HG03442 (cell line): ENCODE measurements around the gene MBD3L2.
"Not testable (repeated sequence)": the region's sequence is repeated elsewhere in the genome, so short reads cannot be mapped to it uniquely, and the experiment has no call there.

Source experiments
- ATAC-seq: cut with Tn5 transposase; IDR thresholded peaks from one replicate; pipeline ENCODE4 v1.9.1; 2021; ENCODE audit warnings: mild to moderate bottlenecking, moderate library complexity; ENCODE audit not compliant: unreplicated experiment

Gene MBD3L2

DNA sequence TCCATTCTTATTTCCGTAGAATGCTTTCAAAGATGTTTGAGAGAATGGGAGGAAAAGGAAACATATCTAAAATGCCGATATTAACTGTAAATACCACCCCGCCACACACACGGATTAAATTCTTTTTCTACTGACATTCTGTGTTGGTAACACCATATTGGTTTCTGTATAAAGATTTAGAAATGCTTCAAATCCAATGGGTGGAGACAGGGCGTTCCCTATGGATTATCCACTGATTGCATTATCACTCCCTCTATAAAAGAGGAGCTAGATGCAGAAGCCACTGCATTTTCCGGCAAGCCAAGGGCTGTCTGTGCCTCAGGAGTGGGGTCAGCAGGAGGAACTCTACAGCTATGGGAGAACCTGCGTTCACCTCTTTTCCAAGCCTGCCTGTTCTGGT is at the start of gene MBD3L2:
MBD3L2 (plus strand) TSS at position 301 of the 400 bp plus-strand sequence; CDS start at position 354, 53 bp downstream.
- not testable (repeated sequence) for ATAC-seq

DNA sequence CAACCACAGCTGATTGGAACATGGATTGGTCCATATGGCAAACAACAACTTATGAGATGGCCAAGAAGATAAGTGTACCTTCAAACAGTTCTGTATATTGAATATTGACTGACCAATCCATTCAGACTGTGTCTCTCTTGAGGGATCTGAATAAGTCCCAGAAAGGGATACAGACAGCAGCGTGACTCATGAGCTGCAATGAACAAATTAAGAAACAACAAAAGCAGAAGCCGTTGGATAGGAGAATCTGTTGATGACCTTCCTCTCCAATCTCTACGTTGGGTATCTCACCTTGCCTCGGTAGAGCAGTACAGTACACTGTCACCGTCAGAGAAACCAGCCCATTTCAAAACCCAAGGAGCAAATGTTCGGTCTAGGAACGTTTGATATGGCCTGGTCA is 49.2 kb upstream of the MBD3L2 start:
- no peak for ATAC-seq

DNA sequence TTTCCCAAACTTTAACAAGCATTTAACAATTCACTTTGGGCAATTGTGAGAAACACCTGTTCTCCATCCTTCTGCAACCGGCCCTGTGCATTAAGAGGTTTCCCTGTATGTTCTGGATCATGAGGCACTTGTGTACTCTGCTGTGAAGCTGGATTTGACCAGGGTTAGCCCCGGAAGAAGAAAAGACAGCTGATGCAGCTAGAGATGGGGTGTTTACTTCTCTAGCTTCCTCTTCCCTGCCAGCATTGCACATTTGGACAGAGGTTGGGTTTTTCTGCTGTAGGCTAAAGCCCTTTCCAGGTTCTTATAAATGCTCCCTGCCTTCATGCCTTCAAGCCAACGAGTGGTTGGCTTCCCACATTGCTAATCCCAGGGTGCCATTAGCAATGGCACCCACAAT is 48.8 kb upstream of the MBD3L2 start:
- ATAC-seq: no peak

DNA sequence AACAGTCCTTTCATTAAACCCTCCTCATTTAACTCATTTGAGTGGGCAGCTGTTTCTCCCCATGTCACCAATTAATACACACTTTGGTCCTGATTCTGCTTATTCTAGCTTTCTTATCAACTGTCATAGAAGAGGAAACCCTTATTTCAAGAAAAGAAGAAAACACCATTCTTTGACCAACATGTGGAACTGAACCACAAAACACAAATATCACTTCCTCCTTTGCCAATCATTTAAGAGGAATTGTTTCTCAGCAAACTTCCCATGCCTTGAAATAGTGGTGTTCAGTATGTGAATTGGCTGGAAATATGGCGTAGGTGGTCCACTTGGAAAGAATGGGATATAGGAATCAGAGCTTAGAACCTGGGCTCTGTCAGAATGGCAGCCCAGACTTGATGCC is 48.3 kb upstream of the MBD3L2 start:
- ATAC-seq: no peak

DNA sequence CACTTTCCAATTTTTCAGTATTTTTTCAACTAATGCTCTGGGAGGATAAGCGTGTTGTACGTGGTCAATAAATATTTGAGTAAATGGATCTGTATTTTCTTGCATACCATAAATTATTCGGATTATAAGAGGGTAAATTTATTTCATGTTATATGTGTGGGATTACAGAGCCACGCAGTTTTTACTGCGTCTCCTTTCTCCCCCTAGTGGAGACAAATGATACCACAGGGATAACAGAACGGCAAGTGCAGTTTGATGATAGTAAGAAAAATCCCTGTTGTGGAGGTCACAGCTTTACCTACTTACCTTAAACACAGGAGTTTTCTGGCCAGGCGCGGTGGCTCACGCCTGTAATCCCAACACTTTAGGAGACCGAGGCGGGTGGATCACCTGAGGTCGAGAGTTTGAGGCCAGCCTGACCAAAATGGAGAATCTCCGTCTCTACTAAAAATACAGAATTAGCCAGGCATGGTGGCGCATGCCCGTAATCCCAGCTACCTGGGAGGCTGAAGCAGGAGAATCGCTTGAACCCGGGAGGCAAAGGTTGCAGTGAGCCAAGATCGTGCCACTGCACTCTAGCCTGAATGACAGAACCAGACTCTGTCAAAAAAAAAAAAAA is 44.7 kb upstream of the MBD3L2 start:
- no peak for ATAC-seq

DNA sequence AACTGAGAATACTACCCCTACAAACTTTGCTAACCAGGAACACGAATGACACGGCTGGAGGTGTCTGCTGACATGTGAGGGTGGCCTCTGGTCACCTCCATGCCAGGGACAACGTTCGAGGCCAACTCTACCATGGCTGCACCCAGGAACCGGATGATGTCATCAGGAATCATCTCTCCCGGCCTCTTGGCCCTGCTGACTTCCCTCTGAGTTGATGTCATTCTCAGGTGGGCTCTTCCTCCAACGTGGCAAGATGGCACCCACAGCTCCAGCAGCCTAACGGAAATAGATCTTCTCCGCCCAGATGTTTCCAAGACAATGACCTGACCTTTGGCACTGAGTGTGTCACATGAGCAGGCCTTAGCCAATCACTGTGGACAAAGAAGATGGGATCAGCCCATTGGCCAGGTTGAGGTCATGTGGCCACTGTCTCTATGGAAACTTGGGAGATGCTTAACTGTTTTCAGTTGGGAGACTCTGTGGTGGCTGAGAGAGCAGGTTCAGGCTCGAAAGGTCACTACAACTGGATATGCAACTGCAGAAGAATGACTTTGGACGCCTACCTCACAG is 42.9 kb upstream of the MBD3L2 start:
- no peak for ATAC-seq

DNA sequence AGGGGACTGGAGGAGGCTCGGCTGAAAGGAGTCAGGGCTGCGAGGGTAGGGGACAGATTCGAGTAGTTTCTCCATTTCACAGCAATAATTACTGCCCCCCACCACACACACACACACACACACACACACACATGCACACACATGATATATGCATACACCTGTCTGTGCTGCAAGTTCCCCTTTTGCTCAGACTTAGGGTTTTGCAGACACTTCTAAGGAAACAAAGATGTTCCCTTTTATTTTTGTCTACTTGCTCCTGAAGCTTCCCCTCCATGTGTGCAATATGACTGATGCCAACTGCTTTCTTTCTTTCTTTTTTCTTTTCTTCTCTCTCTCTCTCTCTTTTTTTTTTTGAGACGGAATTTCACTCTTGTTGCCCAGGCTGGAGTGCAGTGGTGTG is 41.3 kb upstream of the MBD3L2 start:
- no peak for ATAC-seq

DNA sequence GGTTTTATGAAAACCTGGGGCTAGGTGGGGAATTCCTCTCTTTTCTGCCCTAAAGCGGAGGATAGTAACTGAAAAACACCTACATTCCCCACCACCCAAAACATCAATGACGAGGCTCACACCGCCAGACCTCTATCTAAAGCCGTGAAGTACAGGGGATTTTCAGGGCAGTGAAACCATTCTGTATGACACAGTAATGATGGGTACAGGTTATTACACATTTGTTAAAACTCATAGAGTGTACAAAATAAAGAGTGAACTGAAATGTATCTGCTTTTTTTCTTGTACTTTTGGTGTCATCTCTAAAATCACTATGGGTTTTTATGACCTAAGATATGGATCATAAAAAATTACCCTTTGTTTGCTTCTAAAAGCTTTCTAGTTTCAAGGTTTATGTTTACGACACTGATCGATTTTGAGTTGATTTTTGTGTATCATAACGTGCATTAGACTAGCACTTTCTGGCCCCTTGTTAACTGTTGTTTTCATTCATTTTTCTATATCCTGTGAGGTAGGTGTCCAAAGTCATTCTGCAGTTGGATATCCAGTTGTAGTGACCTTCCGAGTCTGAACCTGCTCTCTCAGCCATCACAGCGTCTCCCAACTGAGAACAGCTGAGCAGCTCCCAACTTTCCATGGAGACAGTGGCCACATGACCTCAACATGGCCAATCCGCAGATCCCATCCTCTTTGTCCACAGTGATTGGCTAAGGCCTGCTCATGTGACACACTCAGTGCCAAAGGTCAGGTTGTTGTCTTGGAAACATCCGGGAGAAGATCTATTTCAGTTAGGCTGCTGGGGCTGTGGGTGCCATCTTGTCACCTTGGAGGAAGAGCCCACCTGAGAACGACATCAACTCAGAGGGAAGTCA is 38.2 kb upstream of the MBD3L2 start:
- no peak for ATAC-seq

DNA sequence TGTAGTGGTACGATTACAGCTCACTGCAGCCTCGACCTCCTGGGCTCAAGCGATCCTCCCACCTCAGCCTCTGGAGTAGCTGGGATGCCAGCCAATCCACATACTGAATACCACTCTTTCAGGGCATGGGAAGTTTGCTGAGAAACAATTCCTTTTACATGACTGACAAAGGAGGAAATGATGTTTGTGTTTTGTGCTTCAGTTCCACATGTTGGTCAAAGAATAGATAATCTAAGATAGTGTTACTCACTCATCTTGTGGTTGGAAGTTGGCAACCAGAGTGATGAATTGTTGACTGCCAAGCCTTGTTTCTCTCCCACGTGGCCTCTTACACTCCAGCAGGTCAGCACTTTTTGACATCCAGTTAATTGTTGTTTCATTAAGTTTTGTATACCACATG is 35.4 kb upstream of the MBD3L2 start:
- no peak for ATAC-seq

DNA sequence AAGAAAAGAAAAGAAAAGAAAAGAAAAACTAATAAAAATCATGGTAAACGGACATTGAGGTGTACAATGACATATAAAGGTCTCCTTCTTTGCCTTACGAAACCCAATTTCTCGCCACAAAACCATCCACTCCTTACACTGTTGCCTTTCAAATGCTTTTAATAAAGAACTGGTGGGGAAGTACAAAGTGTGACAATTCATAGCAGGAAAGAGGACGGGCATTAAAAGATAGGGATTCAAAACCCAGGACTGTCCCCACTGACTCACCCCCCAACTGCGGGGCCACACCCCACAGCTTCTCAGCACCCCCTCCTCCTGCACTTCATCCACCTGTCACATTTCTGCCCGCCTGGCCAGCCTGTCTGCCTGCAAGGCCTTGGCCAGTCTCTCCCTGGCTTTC is 30.3 kb upstream of the MBD3L2 start:
- ATAC-seq: no peak

DNA sequence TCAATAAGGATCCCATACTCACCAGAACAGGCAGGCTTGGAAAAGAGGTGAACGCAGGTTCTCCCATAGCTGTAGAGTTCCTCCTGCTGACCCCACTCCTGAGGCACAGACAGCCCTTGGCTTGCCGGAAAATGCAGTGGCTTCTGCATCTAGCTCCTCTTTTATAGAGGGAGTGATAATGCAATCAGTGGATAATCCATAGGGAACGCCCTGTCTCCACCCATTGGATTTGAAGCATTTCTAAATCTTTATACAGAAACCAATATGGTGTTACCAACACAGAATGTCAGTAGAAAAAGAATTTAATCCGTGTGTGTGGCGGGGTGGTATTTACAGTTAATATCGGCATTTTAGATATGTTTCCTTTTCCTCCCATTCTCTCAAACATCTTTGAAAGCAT is 27.8 kb upstream of the MBD3L2 start, which contains the start of gene MBD3L2B:
MBD3L2B (minus strand) TSS at position 101 of the 400 bp plus-strand sequence; CDS start at position 67, 34 bp downstream.
- ATAC-seq: not testable (repeated sequence)

DNA sequence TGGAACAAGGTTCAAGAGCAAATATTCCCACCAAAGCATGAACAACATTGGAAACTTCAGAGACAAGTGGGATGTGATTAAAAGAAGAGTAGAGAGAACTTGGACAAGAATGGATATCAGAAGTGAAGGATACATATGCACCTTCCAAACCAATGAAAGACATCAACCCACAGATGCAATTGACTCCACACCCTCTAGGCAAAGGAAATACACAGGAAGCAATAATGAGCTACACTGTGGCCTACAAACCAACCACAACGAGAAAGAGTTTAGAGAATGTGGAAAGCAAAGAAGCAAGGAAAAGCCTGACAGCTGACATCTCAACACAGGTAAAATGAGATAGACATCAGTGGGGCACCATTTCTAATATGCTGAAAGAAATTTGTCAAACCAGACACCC is 20.3 kb upstream of the MBD3L2 start:
- not testable (repeated sequence) for ATAC-seq

DNA sequence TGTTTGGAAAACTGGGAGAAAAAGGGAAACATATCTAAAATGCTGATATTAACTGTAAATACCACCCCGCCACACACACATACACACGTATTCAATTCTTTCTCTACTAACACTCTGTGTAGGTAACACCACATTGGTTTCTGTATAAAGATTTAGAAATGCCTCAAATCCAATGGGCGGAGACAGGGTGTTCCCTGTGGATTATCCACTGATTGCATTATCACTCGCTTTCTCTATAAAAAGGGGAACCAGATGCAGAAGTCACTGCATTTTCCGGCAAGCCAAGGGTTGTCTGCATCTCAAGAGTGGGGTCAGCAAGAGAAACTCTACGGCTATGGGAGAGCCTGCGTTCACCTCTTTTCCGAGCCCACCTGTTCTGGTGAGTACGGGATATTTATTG is 18.8 kb upstream of the MBD3L2 start, which contains the start of gene MBD3L5:
MBD3L5 (plus strand) TSS at position 301 of the 400 bp plus-strand sequence; CDS start at position 335, 34 bp downstream.
- ATAC-seq: not testable (repeated sequence)

DNA sequence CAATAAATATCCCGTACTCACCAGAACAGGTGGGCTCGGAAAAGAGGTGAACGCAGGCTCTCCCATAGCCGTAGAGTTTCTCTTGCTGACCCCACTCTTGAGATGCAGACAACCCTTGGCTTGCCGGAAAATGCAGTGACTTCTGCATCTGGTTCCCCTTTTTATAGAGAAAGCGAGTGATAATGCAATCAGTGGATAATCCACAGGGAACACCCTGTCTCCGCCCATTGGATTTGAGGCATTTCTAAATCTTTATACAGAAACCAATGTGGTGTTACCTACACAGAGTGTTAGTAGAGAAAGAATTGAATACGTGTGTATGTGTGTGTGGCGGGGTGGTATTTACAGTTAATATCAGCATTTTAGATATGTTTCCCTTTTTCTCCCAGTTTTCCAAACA is 9.0 kb upstream of the MBD3L2 start, which contains the start of gene MBD3L4:
MBD3L4 (minus strand) TSS at position 101 of the 400 bp plus-strand sequence; CDS start at position 66, 35 bp downstream.
- not testable (repeated sequence) for ATAC-seq

DNA sequence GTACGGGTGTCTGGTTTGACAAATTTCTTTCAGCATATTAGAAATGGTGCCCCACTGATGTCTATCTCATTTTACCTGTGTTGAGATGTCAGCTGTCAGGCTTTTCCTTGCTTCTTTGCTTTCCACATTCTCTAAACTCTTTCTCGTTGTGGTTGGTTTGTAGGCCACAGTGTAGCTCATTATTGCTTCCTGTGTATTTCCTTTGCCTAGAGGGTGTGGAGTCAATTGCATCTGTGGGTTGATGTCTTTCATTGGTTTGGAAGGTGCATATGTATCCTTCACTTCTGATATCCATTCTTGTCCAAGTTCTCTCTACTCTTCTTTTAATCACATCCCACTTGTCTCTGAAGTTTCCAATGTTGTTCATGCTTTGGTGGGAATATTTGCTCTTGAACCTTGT is 7.6 kb upstream of the MBD3L2 start:
- not testable (repeated sequence) for ATAC-seq

DNA sequence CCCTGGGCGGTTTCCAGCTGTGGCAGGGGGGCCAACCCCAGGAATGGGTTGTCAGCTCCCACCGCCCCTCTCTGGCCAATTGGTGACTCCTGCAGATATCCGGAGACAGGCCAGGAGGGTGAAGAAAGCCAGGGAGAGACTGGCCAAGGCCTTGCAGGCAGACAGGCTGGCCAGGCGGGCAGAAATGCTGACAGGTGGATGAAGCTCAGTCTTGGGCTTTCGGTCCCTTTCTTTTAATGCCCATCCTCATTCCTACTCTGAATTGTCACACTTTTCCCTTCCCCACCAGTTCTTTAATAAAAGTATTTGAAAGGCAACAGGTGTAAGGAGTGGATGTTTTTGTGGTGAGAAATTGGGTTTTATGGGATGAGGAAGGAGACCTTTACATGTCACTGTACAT is 2.3 kb downstream of the MBD3L2 start:
- ATAC-seq: not testable (repeated sequence)

DNA sequence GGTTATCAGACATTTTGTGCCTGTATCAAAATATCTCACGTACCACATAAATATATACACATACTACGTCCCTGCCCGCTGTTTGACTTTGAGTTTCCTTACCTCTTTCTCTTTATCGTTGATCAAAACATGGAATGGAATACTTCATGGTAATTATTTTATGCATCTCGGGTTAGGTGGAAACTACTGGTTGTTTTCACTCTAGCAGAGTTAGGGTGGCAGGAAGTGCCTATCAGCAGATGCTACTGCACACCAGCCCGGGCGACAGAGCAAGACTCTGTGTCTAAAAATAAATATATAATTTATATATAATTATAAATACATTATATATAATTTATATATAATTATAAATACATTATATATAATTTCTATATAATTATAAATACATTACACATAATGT is 3.8 kb downstream of the MBD3L2 start:
- not testable (repeated sequence) for ATAC-seq

DNA sequence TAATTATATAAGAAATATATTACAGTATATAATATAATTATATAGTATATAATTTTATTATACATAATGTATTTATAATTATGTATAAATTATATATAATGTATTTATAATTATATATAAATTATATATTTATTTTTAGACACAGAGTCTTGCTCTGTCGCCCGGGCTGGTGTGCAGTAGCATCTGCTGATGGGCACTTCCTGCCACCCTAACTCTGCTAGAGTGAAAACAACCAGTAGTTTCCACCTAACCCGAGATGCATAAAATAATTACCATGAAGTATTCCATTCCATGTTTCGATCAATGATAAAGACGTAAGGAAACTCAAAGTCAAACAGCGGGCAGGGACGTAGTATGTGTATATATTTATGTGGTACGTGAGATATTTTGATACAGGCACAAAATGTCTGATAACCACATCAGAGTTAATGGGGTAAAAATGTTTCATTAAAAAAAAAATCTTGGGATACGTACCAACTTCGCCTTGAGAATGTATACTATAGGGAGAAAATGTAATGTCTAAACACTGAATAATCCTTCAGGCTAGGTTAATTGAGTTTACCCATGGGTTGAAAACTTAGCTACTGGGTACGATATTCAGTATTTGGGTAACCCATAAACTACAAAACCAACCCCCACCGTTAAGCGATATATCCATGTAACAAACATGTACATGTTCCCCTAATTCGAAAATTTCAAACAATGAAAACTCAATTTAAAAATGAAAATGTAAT is 5.7 kb downstream of the MBD3L2 start:
- ATAC-seq: not testable (repeated sequence)

DNA sequence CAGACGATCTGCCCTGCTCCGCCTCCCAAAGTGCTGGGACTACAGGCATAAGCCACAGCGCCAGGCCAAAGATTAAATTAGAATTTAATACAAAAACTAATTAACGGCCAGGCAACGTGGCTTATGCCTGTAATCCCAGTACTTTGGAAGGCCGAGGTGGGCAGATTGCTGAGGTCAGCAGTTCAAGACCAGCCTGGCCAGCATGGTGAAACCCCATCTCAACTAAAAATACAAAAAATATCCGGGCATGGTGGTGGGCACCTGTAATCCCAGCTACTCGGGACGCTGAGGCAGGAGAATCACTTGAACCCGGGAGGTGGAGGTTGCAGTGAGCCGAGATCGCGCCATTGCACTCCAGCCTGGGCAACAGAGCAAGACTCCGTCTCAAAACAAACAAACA is 6.6 kb downstream of the MBD3L2 start:
- ATAC-seq: not testable (repeated sequence)

DNA sequence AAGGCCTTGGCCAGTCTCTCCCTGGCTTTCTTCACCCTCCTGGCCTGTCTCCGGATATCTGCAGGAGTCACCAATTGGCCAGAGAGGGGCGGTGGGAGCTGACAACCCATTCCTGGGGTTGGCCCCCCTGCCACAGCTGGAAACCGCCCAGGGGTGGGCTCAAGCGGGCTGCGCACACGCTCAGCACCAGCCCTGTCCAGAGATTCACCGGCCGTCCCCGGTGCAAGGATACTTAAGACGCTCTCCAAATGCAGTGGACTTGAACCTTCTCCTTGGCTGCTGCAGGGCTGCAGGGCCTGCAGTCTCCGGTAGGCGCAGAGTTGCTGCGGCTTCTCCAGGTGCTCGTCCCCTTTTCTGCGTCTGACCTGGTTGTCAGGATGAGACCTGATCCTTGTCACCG is 7.2 kb downstream of the MBD3L2 start:
- not testable (repeated sequence) for ATAC-seq

DNA sequence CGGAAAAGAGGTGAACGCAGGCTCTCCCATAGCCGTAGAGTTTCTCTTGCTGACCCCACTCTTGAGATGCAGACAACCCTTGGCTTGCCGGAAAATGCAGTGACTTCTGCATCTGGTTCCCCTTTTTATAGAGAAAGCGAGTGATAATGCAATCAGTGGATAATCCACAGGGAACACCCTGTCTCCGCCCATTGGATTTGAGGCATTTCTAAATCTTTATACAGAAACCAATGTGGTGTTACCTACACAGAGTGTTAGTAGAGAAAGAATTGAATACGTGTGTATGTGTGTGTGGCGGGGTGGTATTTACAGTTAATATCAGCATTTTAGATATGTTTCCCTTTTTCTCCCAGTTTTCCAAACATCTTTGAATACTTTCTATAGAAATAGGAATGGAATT is 9.5 kb downstream of the MBD3L2 start, which contains the start of gene MBD3L3:
MBD3L3 (minus strand) TSS at position 101 of the 400 bp plus-strand sequence; CDS start at position 30, 71 bp downstream.
- ATAC-seq: not testable (repeated sequence)
